HG03520 (cell line): ENCODE results near the gene SLC24A3.

Experiments
- ATAC-seq: cut with Tn5 transposase; IDR thresholded peaks from one replicate; pipeline ENCODE4 v1.9.1; 2021; ENCODE audit warnings: mild to moderate bottlenecking, moderate library complexity; ENCODE audit not compliant: unreplicated experiment

SLC24A3 gene

DNA sequence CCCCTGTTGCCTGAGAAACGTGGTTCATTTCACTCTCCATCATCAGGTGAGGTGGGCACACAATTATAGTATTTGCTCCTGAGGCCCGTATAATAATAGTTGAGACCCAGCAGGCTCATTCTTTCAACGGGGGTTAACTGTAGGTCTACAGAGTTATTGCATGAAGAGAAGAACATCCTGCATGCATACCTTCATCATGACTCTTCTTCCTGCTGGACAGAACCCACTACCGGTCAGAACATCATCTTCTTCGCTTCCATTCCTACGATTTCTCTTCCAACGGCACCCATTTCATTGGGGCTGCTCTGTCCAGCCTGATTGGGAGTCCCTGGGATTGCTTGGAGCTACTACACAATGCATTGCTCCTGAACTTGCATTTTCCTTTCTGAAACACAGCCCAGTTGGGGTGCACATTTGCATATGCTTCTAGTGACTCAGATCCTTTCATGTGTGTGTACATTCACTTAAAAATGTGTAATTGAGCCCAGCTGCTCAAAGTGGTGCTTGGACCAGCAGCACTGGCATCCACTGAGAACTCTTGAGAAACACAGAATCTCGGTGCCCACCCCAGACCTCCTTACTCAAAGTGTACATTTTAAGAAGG is 57.4 kb downstream of the SLC24A3 start:
- no peak for ATAC-seq

DNA sequence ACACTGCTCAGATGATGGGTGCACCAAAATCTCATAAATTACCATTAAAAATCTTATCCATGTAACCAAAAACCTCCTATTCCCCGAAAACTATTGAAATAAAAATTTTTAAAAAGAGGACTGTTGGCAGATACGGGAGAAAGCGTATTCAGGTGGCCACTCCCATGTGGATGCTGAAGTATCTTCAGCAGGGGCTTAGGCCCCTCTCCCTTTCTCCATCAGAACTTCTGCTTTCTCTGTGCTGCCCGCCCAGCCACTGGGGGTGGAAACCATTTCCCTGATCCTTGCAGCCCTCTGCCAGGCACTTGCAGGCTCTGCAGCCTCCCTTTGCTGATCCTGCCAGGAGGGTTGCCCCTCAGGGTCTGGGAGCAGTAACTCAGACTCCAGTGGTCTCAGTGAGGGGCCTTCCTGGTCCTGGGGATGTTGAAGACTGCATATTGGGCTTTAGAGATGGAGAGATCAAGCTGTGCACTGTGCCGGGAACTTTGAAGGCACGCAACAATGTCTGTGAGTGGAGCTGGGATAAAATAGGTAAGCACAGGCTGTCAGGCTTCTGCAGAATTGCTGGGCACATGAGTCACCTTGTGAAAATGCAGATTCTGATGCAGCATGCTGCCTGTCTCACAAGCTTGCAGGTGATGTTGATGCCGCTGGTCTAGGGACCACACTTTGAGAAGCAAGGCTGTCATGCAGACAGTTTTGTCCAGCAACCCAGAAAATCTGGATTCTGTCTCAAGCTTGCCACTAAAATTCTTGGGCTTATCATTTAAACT is 59.6 kb downstream of the SLC24A3 start:
- ATAC-seq: no peak

- no peak for ATAC-seq
Measured at GRCh38 chr20:19272976-19273654, 60.7 kb downstream of the SLC24A3 start.

GRCh38 chr20:19274001-19274400 is 61.6 kb downstream of the SLC24A3 start:
- ATAC-seq: no peak

GRCh38 chr20:19274412-19275015 is 62.1 kb downstream of the SLC24A3 start:
- ATAC-seq: no peak

- ATAC-seq: no peak
Measured at GRCh38 chr20:19275038-19275629, 62.7 kb downstream of the SLC24A3 start.

DNA sequence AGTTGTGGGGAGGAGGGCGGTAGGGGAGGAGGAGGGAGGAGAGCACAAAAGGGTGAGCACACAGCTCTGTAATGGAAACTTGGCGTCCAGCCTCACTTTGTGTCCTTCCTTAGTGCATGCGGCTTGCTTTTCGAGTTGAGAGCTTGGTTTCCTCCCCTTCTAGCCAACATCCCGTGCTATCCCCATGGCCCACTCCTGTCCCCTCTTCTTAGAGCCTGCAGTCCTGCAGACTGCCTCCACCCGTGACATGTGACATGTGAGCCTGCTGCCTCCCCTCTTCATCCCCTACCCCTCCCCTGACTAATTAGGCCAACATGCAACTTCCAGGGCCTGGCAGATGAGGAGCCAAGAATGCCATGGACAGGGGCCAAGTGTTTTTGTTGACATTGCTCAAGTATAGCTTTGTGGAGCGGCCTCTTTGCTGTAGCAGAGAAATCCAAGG is 63.2 kb downstream of the SLC24A3 start:
- ATAC-seq: no peak

DNA sequence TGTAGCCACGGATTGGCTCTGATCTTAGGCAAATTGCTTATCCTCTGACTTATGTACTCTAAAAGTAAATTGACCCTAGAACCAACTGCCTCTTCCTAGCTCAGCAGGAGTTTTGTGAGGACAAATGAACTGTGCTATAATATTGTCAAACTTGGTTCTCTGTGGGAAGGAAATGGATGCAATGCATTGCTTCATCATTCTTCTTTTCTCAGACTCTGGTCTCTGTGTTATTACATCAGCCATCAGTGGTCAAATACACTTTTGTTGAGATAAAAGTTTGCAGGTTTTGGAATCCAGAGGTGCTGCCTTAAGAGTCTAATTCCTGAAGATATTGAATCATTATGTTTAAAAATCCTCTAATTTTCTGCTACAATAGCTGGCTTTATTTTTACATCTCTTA is 64.9 kb downstream of the SLC24A3 start:
- no peak for ATAC-seq

GRCh38 chr20:19283490-19284025 is 71.1 kb downstream of the SLC24A3 start:
- no peak for ATAC-seq

- ATAC-seq: no peak
Measured at GRCh38 chr20:19284400-19285178, 72.1 kb downstream of the SLC24A3 start.

DNA sequence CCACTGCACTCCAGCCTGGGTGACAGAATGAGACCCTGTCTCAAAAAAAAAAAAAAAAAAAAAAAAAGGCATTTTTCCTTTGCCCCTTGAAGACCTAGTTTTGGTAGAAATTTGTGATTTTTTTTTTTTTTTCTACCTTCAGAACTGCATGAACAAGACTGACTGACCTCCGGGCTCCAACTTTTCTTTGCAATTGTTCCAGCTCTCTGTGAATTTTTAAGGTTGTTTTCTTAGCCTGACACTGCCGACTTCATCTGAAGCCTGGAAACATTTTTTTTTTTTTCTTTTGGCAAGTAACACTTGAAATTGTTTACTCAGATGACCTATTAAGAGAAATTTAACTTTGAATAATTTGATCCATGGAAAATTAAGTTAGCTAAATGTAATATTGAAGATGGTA is 73.0 kb downstream of the SLC24A3 start:
- ATAC-seq: no peak

DNA sequence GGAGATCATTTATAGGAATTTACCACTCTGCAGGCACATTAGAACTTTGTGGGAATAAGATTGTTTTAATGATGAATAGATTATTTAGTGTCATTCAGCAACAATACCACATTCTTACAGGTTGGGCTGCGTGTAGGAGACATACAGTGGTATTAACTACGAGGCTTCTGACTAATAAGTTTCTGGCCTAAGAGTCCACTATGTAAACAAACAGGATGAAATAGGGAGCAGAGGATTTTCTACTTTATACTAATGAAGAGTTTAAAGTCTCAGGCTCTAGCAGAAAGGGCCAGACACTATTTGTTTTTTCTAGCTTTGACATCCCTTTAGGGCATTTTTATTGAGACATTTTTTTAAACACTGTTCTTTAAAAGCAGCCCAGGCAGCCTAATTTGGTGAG is 75.6 kb downstream of the SLC24A3 start:
- ATAC-seq: no peak

- no peak for ATAC-seq
Measured at GRCh38 chr20:19288636-19289035, 76.2 kb downstream of the SLC24A3 start.

GRCh38 chr20:19289451-19289850 is 77.0 kb downstream of the SLC24A3 start:
- ATAC-seq: no peak

- ATAC-seq: no peak
Measured at GRCh38 chr20:19291024-19291817, 78.8 kb downstream of the SLC24A3 start.

- no peak for ATAC-seq
Measured at GRCh38 chr20:19291818-19292132, 79.3 kb downstream of the SLC24A3 start.

GRCh38 chr20:19292254-19292653 is 79.8 kb downstream of the SLC24A3 start:
- ATAC-seq: no peak

GRCh38 chr20:19295076-19295475 is 82.6 kb downstream of the SLC24A3 start:
- no peak for ATAC-seq

DNA sequence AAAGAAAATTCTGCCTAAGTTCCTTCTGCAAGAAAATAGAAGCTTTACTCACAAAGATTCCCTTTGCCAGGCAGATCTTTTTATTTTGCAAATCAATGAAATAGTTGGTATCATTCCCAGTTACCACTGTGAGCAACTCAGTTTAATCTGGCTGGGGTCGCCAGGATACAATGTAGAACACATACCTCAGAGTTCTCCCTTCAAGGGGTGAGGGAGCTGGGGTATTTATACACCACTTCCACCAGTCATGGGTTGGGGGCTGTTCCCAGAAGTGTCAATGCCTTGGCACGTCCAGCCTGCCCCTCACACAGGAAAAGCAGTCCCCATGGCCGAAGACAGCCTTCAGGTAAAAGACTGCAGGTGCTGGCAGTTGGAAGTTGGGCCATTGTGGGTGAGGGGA is 86.2 kb downstream of the SLC24A3 start:
- no peak for ATAC-seq

DNA sequence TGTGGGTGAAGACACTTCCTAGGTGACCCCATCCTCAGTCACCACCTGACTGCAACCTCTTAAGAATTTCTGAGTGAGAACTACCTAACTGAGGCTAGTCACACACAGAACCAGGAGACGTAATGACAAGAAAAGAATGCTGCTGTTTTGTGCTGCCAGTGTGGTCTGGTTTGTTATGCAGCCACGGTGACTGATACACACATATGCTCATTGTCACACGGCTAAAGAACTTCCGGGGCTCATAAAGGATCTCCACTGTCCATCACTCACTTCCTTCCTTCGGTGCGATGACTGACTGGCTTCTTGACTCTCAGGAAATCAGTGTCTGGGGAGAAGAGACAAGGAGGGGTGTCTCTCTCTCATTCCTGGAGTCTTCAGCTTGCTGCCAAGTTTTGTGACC is 88.0 kb downstream of the SLC24A3 start:
- no peak for ATAC-seq
